HG03060 (cell line): ENCODE results near the gene DDX23.
"Not testable (repeated sequence)": the region's sequence is repeated elsewhere in the genome, so short reads cannot be mapped to it uniquely, and the experiment has no call there.

Experiments used
- ATAC-seq: cut with Tn5 transposase; IDR thresholded peaks from one replicate; pipeline ENCODE4 v1.9.1; 2021; ENCODE audit warnings: low read depth, moderate number of reproducible peaks; ENCODE audit not compliant: unreplicated experiment

Gene DDX23

GRCh38 chr12:48863291-48863690 is 11.3 kb upstream of the DDX23 start:
- no peak for ATAC-seq

GRCh38 chr12:48862760-48863159 is 10.8 kb upstream of the DDX23 start:
- no peak for ATAC-seq

- no peak for ATAC-seq
These were observed 9.1 kb upstream of the DDX23 start for GRCh38 chr12:48861111-48861510.

- ATAC-seq = not testable (repeated sequence)
These were observed 8.3 kb upstream of the DDX23 start for GRCh38 chr12:48860236-48860635.

GRCh38 chr12:48859607-48860006 is 7.6 kb upstream of the DDX23 start:
- no peak for ATAC-seq

- ATAC-seq = no peak
These were observed 6.1 kb upstream of the DDX23 start for GRCh38 chr12:48858043-48858442.

GRCh38 chr12:48857278-48857994 is 5.5 kb upstream of the DDX23 start:
- ATAC-seq = peak; percentile 41

GRCh38 chr12:48856379-48856778 is 4.4 kb upstream of the DDX23 start:
- ATAC-seq = no peak

GRCh38 chr12:48854932-48855331 is 3.0 kb upstream of the DDX23 start:
- ATAC-seq = not testable (repeated sequence)

- ATAC-seq = no peak
These were observed 2.5 kb upstream of the DDX23 start for GRCh38 chr12:48854488-48854887.

- ATAC-seq = no peak
These were observed 1.0 kb upstream of the DDX23 start for GRCh38 chr12:48852734-48853688.

- not testable (repeated sequence) for ATAC-seq
These were observed 9.9 kb downstream of the DDX23 start for GRCh38 chr12:48842021-48842420.

- no peak for ATAC-seq
These were observed 13.9 kb downstream of the DDX23 start for GRCh38 chr12:48838048-48838447.

GRCh38 chr12:48832321-48833060 is 19.5 kb downstream of the DDX23 start:
- ATAC-seq = no peak

- no peak for ATAC-seq
These were observed 20.7 kb downstream of the DDX23 start for GRCh38 chr12:48831257-48831656.

GRCh38 chr12:48828841-48829575 is 23.0 kb downstream of the DDX23 start:
- no peak for ATAC-seq

- no peak for ATAC-seq
These were observed 23.7 kb downstream of the DDX23 start for GRCh38 chr12:48828293-48828692.

GRCh38 chr12:48827513-48828096 is 24.4 kb downstream of the DDX23 start:
- no peak for ATAC-seq

- no peak for ATAC-seq
These were observed 24.9 kb downstream of the DDX23 start for GRCh38 chr12:48827026-48827425.
